GM12878 (cell line): ENCODE measurements around the gene RPLP2. TPM values are rescaled to one million over a fixed set of nuclear protein-coding genes. Genes with fewer than 3 reads are reported as not detected.

ENCODE experiments used
- BRCA1 ChIP-seq: IDR thresholded peaks from 2 replicates; pipeline ENCODE4 v1.6.1; 2011; ENCODE audit warnings: low read depth, low read length, improper control_type of control experiment
- IKZF2 ChIP-seq, 2 experiments: fragments of 450-650 bp; IDR thresholded peaks; 2 replicates each; pipeline ENCODE4 v1.6.1; 2017; ENCODE audit warnings: mild to moderate bottlenecking in 2 of 2, moderate library complexity in 2 of 2
- MAX ChIP-seq: IDR thresholded peaks from 2 replicates; pipeline ENCODE4 v1.6.1; 2012; ENCODE audit warnings: low read depth, low read length, improper control_type of control experiment
- NFYA ChIP-seq: IDR thresholded peaks from 2 replicates; pipeline ENCODE4 v1.6.1; 2011; ENCODE audit warnings: low read depth, mild to moderate bottlenecking, low read length, improper control_type of control experiment, borderline replicate concordance
- POU2F2 ChIP-seq: IDR thresholded peaks from 3 replicates; pipeline ENCODE4 v1.6.1; 2011; ENCODE audit warnings: low read depth, mild to moderate bottlenecking, low read length, borderline replicate concordance
- RUNX3 ChIP-seq: IDR thresholded peaks from 2 replicates; pipeline ENCODE4 v1.6.1; 2012; ENCODE audit warnings: low read length, inconsistent platforms
- ZBTB33 ChIP-seq: fragments of 450-650 bp; IDR thresholded peaks from 2 replicates; pipeline ENCODE4 v1.6.1; 2017; ENCODE audit warnings: mild to moderate bottlenecking
- ZNF207 ChIP-seq: fragments of 450-650 bp; IDR thresholded peaks from 2 replicates; pipeline ENCODE4 v1.6.1; 2014; ENCODE audit warnings: antibody characterized with exemption, mild to moderate bottlenecking, borderline replicate concordance
- ZNF687 ChIP-seq: fragments of 450-650 bp; IDR thresholded peaks from 2 replicates; pipeline ENCODE4 v1.6.1; 2017; ENCODE audit warnings: mild to moderate bottlenecking, moderate library complexity
- polyA plus RNA-seq, 11 experiments: library from polyadenylated mRNA; depleted of rRNA in 4 of 11; unstranded in 6 of 11; stranded (reverse) in 5 of 11; fragments of >200 nt; fragmentation: Nextera tagmentation in 4 of 11; fragmentation: Illumina TruSeq in 1 of 11; extraction: Ambion mirVana in 4 of 11; extraction: Trizol in 1 of 11; gene quantifications; 1 replicate in 1 of 11; 2 replicates in 10 of 11; pipeline versions ENCODE4 v1.2.1 to v1.2.3, GENCODE V29; 2011 to 2016; ENCODE audit warnings: inconsistent platforms in 2 of 11, missing spikeins in 2 of 11, low read depth in 1 of 11
- total RNA-seq, 4 experiments: library from RNA; depleted of rRNA in 3 of 4; stranded (reverse); fragments of >200 nt in 3 of 4; fragmentation: Illumina TruSeq in 1 of 4; extraction: Trizol in 1 of 4; gene quantifications; 2 replicates each; pipeline versions ENCODE4 v1.2.1 to v1.2.3, GENCODE V29; 2013 to 2021

RPLP2 gene
- total and polyA plus RNA-seq, 10 of the 15 experiments (the other 5 are each of a cell fraction or from before 2014, with no cell fraction given), result 488 to 3,558 (median 1,481) TPM

- no peak for TF ChIP-seq ZNF687
- no peak for TF ChIP-seq POU2F2
- TF ChIP-seq IKZF2 (IDR thresholded peaks at IDR 0.05), result no peak
- no peak for TF ChIP-seq NFYA
- TF ChIP-seq MAX, result no peak
- no peak for TF ChIP-seq ZBTB33
- TF ChIP-seq BRCA1, result no peak
- TF ChIP-seq ZNF207, result no peak
- no peak for TF ChIP-seq RUNX3
These were observed 17.3 kb upstream of the RPLP2 start (continued) for GRCh38 chr11:792535-792821.
